HG03025 (cell line): ENCODE results near the gene SDR9C7.
"Not testable (repeated sequence)": the region's sequence is repeated elsewhere in the genome, so short reads cannot be mapped to it uniquely, and the experiment has no call there.

ENCODE experiments used
- ATAC-seq: cut with Tn5 transposase; IDR thresholded peaks from one replicate; pipeline ENCODE4 v1.9.1; 2021; ENCODE audit warnings: mild to moderate bottlenecking, moderate library complexity; ENCODE audit not compliant: unreplicated experiment, low FRiP score

The SDR9C7 gene

DNA sequence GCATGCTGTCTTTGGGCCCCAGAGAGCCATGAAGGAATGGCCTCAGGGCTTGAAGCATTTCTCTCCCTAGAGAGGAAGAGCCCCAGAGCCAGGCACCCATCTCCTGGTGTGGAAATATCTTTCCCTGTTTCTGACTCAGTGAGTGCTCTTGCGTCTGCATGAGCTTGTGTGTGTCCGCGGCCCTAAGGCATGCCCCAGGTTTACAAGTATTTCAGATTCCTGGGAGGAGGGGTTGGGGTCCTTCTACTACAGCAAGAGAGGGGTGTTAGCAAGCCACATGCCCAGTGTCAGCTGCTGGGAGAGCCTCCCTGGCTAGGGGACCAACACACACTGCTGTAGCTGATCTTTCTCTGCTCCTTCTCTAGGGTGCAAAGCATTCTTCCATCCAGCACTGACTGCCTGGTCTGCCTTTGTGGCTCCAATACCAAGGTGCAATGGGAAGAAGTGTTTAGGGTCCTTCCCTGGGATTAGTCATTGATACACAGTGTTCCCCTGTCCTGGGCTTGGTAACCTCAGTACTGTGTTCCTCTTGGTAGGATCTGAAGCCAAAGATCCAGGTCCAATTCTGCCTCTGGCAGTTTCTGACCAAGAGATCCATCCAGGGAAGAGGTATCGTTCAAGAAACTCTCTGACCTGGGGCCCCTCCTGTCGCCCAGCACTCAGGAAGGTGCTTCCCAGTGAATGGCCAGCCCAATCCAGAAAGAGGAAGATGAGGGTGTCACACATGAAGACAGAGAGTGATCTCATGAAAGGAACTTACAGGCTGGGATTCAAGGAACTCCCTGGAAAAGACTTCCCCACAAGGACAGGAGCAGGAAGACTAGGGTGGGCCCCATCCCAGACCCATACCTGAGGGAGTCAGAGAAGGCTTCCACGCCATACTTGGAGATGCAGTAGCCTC lies 20.1 kb upstream of the SDR9C7 start:
- no peak for ATAC-seq

- no peak for ATAC-seq
Measured at GRCh38 chr12:56953314-56953713, 19.1 kb upstream of the SDR9C7 start.

- ATAC-seq, result no peak
Measured at GRCh38 chr12:56951582-56952339, 17.6 kb upstream of the SDR9C7 start.

DNA sequence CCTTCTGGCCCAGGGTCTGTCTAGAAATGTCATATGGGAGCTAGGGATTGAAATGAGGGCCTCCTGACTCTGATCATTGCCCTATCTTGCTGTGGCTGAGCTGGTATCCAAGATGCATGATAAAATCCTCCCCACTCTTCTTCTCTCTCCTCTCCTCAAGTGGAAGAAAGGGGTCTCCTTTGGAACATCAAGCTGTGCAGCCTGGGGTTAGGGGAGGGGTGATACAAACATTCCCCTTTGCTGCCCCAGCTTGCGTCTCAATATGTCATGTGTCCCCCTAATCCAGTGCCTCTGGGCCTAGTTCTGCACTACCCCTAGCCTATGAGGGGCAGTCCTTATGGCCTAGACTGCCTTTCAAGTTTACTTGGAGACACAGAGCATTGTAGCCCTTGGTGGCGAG lies 14.7 kb upstream of the SDR9C7 start:
- ATAC-seq, result no peak

- ATAC-seq, result no peak
Measured at GRCh38 chr12:56948457-56948777, 14.2 kb upstream of the SDR9C7 start.

DNA sequence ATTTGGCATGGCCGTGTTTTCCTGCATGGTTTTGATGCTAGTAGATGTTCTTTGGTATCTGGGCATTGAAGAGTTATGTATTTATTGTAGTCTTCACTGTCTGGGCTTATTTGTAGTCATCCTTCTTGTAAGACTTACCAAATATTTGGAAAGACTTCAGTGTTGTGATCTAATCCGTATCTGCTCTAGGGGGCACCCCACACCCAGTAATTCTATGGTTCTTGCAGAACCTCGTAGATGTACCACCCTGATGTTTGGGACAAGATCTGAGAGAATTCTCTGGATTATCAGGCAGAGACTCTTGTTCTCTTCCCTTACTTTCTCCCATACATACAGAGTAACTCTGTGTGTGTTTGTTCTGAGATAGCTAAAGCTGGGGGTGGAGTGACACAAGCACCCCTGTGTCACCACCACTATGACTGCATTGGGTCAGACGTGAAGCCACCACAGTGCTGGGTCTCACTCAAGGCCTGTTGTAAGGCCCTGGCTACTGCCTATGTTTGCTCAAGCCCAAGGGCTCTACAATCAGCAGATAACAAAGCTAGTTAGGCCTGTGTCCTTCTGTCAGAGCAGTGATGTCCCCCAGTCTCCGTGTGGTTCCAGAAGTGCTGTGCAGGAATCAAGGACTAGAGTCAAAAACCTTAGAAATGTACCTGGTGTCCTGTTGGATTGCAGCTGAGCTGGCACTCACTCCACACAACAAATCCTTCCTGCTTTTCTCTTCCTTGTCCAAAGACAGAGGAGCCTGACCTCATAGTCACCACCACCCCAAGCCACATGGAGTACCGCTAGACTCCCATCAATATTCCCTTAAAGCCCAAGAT lies 13.6 kb upstream of the SDR9C7 start:
- no peak for ATAC-seq

DNA sequence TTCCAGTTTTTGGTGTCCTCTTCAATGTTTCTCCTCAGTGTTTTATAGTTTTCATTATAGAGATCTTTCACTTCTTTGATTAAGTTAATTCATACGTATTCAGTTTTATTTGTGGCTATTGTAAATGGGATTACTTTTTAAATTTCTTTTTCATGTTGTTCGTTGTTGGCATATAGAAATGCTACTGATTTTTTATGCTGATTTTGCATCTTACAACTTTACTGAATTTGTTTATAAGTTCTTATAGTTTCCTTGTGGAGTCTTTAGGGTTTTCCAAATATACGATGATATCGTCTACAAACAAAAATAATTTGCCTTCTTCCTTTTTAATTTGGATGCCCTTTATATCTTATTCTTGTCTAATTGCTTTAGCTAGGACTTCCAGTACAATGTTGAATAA lies 9.7 kb upstream of the SDR9C7 start:
- ATAC-seq, result no peak

DNA sequence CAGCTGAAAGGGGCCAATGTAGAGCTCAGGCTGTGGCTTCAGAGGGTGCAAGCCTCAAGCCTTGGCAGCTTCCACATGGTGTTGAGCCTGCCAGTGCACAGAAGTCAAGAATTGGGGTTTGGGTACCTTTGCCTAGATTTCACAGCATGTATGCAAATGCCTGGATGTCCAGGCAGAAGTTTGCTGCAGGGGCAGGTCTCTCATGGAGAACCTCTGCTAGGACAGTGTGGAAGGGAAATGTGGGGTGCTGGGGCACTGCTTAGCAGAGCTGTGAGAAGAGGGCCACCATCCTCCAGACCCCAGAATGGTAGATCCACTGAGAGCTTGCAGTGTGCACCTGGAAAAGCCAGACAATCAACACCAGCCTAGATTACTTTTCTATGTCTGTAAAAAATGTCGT lies 9.2 kb upstream of the SDR9C7 start:
- not testable (repeated sequence) for ATAC-seq

GRCh38 chr12:56941299-56942017 lies 7.2 kb upstream of the SDR9C7 start:
- no peak for ATAC-seq

GRCh38 chr12:56940942-56941298 lies 6.7 kb upstream of the SDR9C7 start:
- not testable (repeated sequence) for ATAC-seq

DNA sequence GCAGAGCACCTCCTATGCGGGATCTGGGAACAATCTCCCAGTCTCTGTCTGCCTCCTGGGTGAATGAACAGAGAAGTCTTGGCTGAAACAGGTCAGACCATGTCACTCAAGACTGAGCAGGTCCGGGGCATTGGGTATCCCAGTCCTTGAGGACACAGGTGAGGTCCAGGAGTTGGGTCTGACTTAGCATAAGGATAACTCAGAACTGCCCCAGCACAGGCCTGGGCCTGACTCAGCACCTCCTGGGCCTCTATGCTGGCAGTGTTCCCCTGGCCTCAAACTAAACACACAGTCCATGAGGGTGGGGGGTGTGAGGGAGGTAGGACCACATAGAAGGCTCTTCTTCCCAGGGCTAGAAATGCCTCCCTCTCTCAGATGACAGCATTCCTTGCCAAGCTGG lies 1.5 kb upstream of the SDR9C7 start:
- no peak for ATAC-seq

GRCh38 chr12:56935157-56935556 lies 949 bp upstream of the SDR9C7 start:
- ATAC-seq, result no peak

DNA sequence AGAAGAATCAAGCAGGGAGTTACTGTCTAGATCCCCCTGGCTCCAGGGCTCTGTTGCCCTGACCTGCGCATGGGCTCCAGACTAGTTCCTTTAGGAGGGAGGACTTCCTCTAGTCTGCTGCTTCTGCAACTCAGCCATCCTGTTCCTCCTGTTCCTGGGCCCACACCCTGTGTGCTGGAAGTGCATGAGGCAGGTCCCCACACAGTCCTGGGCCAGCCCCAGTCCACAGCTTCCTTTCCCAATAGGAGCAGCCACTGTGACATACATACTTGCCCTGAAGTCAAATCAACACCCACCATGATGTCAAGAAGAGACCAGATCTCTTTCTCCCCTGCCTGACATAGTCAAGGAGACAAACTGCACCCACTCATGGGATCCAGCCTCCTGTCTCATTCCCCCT lies 1.3 kb downstream of the SDR9C7 start:
- no peak for ATAC-seq

GRCh38 chr12:56932146-56932545 lies 2.1 kb downstream of the SDR9C7 start:
- ATAC-seq, result no peak

- ATAC-seq, result no peak
Measured at GRCh38 chr12:56931474-56931978, 2.7 kb downstream of the SDR9C7 start.

- ATAC-seq, result no peak
Measured at GRCh38 chr12:56930241-56930640, 4.0 kb downstream of the SDR9C7 start.

GRCh38 chr12:56929780-56930179 lies 4.4 kb downstream of the SDR9C7 start:
- ATAC-seq, result no peak

GRCh38 chr12:56928262-56928661 lies 5.9 kb downstream of the SDR9C7 start:
- ATAC-seq, result no peak

DNA sequence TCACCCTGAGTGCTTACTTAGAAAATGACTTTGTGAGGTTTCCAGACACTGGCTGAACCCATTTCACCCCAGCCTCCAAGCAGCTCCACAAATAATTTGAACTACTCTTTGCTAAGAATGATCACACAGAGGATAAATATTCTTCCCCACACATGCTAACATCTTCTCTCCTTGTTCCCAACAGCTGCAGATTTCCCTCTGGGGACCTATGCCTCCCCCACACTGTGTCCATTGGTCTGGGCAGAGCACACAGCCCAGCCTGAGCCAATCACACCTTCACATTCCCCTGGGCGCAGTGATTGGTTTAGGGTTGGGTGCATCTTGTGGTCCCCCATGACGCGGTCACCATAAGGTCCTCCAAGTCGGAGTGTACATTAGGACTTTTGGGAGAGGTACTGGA lies 6.9 kb downstream of the SDR9C7 start:
- ATAC-seq, result no peak

DNA sequence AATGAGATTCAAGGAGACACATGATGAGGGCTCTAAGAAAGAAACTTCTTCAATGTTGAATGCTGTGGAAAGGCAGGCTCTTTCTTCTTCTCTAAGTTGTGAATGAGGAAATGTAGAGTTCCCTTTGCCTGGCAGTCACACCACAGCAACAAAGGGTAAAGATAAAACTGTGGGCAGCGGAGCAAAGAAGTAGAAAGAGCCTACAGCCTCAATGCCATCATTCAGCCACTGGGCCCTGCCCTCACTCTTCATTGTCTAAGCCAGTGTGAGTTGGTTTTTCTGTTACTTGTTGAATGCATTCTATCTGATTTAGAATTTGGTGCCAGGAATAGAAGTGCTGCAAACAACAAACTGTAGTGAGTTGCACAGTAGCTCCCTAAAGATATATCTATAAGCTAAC lies 12.2 kb downstream of the SDR9C7 start:
- ATAC-seq, result no peak
